Measurements from ENCODE around the gene MTR.
"Not testable (repeated sequence)": the region's sequence is repeated elsewhere in the genome, so short reads cannot be mapped to it uniquely, and the experiment has no call there.

Gene MTR

DNA sequence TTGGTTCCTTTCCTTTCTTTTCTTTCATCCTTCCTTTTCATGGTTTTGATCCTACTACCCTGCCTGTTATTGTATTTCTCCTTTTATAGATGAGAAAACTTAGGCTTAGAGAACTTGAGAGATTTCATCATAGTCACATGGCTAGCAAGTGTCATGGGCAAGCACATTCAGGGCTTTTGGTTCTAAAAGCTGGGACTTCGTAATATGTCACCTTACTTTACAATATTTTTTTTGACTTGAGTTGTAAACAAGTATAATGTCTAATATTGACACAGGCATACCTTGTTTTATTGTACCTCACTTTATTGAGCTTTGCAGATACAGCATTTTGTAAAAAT, 70.7 kb downstream of the MTR start:
- DNase-seq, result no peak

DNA sequence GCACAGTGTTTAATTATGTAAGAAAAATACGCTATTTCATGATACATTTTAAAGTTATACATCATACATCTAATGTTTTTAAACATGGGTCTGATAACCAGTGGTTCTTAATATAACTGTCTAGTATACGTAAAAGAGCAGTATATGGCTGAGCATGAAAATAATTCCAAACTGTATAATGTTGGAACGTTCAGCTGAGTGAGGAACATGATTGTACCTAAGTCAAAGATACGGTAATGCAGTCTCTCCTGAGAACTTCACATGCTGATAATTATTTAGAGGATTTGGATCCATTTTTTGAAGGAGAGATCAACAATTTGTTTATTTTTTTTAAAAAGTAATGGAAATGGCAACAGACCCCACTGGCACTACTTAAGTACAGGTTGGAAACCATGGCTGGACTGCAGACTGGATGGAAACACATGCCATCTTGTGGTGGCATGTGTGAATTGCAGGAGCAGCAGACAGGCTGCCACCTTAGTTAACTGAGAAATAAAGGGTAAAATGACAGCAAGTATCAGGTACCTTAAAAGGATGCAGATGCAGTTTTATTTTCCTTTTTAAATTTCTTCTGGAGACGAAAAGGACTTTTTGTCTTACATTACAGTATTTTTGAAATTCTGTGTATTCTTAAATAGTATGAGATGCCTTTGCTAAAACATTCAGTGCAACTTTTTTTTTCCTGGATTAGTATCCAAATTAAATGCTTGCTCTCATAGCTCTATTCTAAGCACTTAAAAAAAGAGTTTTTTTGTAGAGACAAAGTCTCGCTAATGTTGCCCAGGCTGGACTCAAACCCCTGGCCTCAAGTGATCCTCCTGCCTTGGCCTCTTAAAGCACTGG, 73.8 kb downstream of the MTR start:
- peak; percentile 52 for DNase-seq

DNA sequence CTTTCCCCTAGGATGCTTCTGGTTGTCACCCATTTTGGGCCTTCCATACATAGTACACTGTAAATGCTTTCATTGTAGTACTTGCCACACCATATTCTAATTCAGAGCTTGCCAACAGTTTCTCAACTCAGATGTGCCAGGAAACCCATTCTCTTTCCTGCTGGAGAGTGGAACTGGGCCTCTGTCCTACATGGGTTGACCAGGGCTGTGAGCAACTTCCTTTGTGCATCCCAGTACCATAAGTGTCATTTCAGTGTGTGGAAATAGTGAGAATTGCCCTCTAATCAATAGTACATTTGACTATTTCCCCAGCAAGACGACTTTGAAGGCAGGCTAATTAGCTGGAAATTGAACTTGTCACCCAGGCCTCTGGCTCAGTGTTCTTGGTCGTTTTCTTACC, 74.8 kb downstream of the MTR start:
- DNase-seq, result no peak

DNA sequence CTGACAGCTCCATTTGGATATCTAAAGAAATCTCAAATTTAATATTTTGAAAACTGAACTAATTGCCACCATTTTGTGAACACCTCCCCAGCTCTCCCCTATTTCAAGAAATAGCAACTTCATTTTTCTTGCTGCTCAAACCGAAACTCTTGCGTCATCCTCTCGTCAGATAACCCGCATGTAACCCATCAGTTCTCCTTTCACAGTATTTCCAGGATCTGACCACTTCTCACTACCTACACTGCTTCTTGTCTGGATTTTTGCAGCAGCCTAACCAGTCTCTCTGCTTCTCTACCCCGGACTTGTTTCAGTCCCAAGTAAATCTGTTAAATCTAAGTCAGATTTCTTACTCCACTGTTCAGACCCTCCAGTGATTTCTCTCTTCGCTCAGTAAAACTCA, 75.6 kb downstream of the MTR start:
- DNase-seq, result peak; percentile 61

DNA sequence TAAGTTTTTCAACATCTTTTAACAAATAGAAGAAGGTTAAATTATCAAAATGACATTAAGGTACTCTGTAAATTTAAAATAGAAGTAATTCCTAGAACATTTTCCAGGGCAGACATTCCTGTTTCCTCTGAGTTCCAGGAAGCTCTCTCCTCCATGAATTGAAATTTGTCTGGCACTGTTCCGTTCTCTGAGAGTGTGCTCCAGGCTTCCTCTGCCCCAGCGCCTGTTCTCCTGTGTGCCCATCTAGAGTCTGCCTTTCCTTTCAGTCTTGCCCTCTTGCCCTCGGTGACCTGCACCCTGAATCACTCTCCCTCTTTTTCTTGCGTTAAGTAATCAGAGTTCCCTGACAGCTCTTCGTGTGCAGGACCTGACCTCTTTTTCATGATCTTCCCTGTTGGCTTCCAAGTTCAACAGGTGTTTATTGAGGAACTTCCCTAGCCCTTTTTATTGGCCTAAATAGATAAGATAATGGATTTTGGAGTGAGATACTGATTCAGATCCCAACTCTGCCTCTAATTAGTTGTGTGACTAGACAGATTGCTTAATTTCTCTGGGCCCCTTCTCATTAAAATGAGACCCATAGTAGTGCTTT, 77.1 kb downstream of the MTR start:
- no peak for DNase-seq

DNA sequence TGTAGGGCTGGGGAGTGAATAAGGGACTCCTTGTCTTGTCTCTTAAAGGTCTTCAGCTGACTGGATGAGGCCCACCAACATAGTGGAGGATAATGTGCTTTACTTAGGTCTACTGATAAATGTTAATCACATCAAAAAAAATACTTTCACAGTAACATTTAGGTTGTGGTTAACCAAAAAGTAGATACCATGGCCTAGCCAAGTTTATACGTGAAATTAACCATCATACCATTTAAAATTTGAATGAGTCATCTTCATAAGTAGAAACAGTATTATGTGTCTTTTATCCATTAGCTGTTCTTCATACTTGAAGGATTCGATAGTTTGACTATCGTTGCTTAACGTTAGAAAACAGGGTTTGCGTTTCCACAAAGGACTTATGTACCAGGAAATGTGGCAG, 80.9 kb downstream of the MTR start:
- DNase-seq, result no peak

DNA sequence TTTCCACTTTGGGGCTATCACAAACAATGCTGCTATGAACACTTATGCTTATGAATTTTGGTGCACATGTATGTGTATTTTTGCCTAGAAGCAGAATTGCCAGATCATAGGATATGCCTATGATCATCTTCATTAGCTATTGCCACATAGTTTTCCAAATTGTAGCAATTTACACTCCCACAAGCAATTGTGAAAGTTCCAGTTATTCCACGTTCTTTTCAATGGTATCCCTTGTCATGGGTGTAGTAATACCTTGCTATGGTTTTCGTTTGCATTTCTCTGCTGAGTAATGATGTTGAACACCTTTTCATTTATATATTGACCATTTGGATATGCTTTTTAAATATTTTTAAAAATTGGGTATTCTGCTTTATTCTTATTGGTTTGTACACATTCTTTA, 82.6 kb downstream of the MTR start:
- no peak for DNase-seq

DNA sequence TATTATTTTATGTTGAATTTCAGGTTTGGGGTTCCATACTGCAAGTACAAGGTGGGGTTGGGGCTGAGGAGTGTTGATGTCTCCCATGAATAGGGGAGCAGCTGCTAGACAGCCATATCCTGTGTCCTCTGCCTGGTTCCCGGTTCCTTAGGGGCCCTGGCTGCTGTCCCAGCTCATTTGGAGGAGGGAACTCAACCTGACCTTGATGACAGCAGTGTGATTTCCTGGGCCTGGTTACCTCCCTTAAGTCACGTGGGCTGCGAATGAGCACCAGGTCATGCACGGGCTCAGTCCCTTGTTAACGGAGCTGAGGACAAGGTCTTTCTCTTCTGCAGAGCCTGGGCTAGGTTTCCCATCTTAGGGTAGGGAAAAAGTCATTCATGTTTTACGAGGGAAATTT, 85.1 kb downstream of the MTR start:
- DNase-seq, result no peak

DNA sequence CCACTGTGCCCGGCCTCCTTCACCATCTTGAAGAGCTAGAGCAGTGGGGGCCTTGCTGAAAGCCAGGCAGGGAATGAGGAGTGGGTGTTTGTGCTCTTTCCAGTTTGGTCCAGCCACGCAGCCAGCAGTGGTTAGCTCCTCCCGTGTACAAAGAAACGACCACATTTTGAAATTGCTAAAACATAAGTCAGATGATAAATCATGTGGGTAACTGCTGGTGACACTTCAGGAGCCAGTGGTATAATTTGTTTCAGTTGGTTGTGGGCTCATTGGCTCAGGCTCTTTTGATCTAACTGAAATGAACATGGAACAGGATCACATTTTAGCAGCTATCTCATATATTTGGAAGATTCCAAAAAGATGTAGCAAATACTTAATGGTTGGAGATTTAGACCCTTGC, 87.6 kb downstream of the MTR start:
- no peak for DNase-seq

DNA sequence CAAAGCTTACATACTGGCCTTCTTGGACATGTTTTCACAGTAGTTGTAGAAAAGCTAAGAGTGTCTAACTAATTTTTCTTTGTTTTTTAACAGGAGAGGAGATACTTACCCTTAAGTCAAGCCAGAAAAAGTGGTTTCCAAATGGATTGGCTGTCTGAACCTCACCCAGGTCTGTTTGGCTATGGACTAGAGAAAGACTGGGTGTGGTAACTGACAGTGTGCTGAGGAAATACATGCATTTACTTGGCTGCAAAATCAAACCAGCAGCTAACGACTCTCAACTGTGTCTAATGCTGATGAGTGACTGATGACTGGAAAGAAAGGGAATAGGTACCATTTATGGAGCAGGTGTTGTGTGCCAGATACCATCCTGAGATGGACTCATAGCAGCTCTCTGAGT, 91.1 kb downstream of the MTR start:
- DNase-seq, result no peak

DNA sequence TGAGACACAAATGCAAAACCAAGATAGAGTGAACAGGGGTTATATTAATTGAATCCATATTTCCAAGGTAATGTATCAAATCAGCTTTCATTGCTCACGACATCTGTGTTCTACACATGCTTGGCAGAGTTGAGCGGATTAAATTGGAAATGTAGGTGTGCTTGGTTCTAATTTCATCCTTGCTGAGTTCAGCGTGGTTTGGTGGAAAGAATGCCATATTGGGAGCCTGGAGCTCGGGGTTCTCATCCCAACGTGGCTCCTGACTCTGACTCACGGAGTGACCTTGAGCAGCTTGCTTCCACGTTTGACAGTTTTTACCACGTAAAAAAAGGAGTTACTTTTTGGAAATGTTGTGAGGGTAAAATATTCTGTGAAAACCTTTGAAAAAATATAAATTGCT, 92.0 kb downstream of the MTR start:
- DNase-seq, result no peak

DNA sequence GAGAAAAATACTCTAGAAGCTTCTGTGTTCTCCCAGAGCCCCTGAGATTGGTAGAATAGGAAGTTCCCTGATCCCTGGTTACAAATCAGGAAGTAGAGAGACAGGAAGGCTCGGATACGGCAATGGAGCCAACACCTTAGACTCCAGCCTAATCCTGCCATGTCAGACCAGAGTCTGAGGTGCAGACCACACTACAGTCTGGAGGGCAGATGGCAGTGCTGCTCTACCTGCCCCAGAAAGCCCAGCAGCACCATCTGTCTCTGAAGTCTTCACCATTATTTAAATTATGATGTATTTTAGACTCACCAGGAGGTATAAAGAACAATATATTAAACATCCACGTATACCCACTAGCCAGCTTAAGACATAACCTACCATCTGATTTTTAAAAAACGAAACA, 93.0 kb downstream of the MTR start:
- no peak for DNase-seq

DNA sequence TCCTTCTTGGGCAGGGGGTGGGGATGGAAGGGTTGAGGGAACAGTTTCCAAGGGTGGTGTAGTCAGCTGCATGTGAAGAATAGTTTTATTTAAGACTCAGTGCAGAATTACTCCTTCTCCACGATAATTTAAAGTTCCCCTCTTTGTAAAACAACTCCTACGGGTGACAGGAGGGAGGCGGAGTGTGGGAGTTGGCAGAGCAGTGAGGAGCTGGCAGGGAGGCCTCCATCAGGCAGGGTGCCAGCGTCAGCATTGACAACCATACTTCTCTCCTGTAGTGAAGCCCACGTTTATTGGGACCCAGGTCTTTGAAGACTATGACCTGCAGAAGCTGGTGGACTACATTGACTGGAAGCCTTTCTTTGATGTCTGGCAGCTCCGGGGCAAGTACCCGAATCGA, 93.8 kb downstream of the MTR start:
- DNase-seq, result no peak

DNA sequence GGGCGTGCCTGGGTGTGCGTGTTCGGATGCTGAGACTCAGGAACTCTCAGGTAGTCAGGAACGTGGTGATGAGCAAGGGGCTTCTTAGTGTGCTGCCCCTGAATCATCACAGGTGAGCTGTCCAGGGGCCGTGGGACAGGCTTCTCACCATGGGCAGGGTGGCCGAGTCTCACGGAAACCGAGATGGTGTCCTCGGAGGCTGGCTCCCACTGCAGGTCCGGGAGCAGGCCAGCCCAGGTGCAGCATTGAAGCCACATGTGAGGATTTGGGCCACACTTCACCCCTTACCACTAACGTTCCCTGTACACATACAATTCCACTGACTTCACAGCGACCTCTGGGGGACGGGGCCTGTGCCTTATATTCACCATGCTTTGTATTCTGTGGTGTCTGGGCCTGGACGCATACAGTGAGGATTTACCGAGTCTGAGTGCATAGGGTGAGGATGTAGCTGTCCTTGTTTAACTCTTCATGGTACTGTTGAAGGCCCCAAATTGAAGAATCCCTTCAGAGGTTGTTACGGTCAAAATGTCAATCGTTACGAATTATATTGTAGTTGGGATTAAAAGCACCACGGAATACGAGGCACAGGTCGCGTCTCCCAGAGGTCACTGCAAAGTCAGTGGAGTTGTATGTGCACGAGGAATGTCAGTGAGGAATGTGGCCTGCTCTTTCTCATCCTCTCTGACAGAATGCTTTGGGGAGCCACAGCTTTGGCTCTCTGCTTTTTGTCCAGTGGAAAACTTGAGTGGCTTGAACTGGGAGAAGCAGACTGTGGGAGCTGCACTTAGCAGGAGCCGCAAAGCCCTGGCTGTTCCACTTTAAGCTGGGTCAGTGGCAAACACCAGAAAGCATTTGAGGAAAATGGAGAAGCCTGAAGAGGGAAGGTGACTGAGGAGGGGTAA, 95.3 kb downstream of the MTR start:
- no peak for DNase-seq

DNA sequence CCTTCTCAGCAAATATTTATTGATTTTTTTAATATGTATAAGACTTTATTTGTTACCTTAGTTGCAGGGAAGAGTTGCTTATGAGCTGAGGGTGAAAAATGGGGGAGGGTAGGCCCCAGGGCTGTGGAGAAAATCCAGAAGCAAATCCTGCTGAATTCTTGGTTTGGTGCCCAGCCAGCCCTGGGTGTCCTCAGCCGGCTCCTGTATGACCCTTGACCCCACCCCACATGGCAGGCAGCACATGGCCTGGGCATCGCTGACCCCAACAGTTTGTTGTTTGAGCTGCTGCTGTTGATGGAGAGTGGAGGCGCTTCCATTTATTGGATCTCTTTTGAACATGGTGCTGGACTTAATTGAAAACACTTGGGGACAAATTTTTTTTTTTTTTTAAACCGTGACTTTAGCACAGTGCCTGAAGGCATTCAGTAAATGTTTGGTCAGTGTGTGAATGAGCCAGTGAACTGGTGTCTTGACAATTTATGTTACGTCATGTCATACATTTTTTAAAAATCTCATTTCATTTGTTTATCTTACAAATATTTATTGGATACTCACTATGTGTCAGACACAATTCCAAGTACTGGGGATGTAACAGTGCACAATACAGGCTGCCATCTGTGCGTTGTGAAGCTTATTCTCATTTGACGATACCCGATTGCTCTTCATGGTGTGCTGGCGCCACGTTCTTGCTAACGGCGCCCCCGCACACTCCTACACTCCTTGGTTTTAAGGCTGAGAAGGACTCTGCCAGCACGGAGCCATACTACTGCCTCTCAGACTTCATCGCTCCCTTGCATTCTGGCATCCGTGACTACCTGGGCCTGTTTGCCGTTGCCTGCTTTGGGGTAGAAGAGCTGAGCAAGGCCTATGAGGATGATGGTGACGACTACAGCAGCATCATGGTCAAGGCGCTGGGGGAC, 98.8 kb downstream of the MTR start:
- DNase-seq, result no peak

DNA sequence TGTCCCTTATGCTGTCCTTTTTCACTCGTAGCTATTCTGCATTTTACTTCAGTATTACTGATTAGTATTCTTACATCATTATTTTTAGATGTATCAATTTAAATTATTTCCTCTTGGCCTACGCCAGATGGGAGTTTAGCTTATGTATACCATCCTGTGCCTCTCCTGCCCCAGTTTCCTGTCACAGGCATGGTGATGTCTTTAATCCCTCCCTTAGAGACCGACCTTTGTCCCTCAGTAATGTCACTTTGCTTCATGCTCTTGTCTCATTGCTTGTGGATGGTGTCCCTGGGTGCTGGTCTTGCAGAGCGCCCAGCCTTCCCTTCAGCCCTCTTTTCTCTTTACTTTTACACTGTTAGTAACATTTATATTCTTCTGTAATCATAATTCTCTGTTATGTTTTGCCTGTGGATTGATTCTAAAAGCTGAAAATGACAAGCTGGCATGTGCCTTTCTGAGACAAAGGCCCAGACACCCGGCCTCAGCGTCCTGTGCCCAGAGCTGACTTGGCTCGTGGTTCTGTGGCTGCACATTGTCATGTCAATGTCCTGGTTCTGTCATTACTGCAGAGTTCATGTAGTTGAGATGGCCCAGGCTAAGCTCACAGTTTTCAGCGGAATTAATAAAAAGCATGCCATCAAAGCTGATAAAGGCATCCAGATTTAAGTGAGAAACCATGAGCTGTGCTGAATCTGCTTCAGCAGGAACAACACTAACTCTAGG, 100.7 kb downstream of the MTR start:
- DNase-seq, result no peak

DNA sequence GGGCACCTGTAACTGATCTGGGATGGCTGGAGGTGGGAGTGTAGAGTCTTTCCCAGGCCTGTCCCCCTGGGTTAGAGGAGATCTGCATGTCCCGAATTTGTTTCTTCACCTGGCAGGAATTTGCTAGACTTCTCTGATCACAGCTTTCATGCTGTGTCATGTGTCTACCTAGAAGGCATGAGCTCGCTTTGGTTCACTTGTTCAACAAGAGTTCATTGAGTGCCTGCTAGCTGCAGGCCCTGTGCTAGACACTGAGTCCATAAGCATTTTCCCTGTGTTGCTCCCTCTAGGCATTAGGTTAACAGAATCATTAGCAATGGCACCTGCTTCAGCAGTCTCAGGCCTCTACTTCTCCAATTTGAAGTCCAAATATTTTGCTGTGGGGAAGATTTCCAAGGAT, 101.6 kb downstream of the MTR start:
- no peak for DNase-seq

DNA sequence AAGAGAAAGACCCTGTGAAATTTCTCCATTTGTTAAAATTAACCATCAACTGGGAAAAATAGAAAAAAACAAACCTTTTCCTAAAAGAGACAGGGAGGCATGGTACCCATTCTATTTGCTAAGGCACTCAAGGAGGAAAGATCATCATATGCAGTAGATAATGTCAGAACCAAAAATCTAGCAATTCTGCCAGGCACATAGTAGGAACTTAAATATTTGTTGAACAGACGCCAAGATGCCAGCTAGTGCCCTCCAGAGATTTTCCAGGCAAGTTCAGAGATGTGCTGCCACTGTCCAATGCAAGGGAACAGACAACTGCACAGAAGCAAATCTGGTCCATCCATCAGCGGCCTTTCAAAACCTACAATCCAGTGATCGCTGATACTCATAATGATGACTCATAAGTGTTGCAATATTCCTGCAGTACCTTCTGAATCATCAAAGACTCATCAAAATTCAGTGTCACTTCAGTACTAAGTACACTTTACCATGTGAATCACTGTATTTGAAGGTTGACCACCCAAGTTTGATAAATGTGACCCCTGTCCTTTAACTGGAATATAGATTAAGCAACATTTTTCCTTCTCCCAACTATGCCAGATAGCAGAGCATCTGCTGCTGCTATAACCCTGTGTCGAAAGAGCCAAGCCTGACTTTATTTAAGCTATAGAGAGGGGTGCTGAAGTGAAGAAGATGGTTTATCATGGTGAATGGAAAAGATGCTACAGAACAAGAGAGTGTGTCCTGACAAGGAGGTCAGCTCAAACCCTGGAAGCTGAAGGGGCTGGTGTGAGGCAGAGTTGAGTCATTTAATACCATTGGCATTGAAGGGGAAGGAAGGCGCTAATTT, 110.0 kb downstream of the MTR start:
- peak; percentile 37 for DNase-seq

DNA sequence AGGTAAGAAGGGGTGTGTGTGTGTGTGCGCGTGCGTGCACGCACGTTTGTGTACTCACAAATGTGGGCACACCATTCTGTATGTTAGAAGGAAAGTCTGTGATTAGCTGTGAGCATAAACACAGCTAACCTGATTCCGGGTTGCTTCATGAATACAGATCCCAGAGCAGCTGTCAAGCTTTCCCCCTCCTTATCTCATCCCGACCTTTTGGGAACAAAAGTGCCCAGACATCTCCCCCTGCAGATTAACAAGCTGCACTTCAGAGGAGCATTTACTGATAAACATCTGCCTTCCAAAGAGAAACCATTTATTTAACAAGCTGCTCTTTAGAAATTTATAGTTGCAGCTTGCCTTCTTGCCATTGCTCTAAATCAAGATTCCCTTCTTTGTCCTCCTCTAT, 112.1 kb downstream of the MTR start:
- no peak for DNase-seq

DNA sequence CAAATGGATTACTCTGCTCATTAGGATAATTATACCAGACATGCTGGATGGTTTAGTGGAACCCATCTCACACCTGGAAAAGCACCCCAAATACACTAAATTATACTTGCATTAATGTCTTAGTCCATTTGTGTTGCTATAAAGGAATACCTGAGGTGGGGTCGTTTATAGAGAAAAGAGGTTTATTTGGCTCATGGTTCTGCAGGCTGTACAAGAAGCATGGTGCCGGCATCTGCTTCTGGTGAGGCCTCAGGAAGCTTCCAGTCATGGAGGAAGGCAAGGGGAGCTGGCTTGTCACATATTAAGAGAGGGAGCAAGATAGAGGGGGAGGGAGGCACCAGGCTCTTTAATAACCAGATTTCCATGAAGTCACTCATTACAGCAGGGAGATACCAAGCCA, 113.6 kb downstream of the MTR start:
- DNase-seq, result no peak

DNA sequence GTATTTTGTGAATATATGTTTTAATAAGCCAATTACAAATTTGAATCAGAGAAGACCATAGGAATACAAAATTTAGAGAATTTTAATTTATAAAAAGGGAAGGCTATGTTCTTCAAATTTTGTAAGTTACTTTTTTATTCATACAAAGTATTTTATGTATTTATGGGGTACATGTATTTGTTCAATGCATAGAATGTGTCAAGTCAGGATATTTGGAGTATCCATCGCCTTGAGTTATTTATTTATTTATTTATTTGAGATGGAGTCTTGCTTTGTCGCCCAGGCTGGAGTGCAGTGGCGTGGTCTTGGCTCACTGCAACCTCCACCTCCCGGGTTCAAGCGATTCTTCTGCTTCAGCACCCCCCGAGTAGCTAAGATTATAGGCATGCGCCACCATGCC, 116.0 kb downstream of the MTR start:
- DNase-seq, result not testable (repeated sequence)
